ENCODE results near the gene ITPRIPL1.

ITPRIPL1 gene

GRCh38 chr2:96323849-96324248, 1.3 kb upstream of the ITPRIPL1 start:
- no peak overlapping the region for H2BK15ac ChIP-seq (ENCODE audit: low read depth, poor library complexity, severe bottlenecking)
- no peak overlapping the region for H3K9ac ChIP-seq (ENCODE audit: low read length)
- H2BK12ac ChIP-seq (ENCODE audit: low read length in 2 of 2): no peak overlapping the region
- H3K27me3 ChIP-seq (ENCODE audit: control insufficient read depth in 1 of 2, insufficient read depth in 1 of 2, low read length in 2 of 2): peaks cover 13 to 43% of the 10 kb centered on the region in 2 experiments
- WGBS: 100% methylated on average over 1 of the region's 1 CpG
- peaks cover 21% of the 10 kb centered on the region for H3K4me1 ChIP-seq (ENCODE audit: control insufficient read depth, insufficient read depth, low read depth, low read length)
- no peak overlapping the region for H2AFZ ChIP-seq (ENCODE audit: low read depth, low read length)
- H3K36me3 ChIP-seq (ENCODE audit: control insufficient read depth in 1 of 2, insufficient read depth in 2 of 2, low read depth in 1 of 2, low read length in 2 of 2): peaks cover 0 to 10% of the 10 kb centered on the region in 2 experiments
- H3K23ac ChIP-seq (ENCODE audit: low read length in 2 of 2): no peak overlapping the region
- no peak overlapping the region for H3K18ac ChIP-seq (ENCODE audit: low read depth in 1 of 2, low read length in 2 of 2)
- H2BK120ac ChIP-seq (ENCODE audit: low read depth, low read length): no peak overlapping the region
- no peak overlapping the region for H3K4me2 ChIP-seq (ENCODE audit: low read length, poor library complexity, severe bottlenecking)
- no peak overlapping the region for H2AK5ac ChIP-seq (ENCODE audit: low read length, severe bottlenecking)
- H3K79me1 ChIP-seq (replicated peaks; ENCODE audit: low read length, poor library complexity, severe bottlenecking): peaks cover 1% of the 10 kb centered on the region
- H3K4me3 ChIP-seq (ENCODE audit: insufficient read depth in 1 of 2, low read depth in 1 of 2, low read length in 2 of 2): no peak overlapping the region
- no peak overlapping the region for H4K91ac ChIP-seq (ENCODE audit: low read length)
- no peak overlapping the region for H3K4ac ChIP-seq (ENCODE audit: low read depth in 1 of 2, low read length in 2 of 2)
- no peak for DNase-seq
- no peak overlapping the region for H3K14ac ChIP-seq (ENCODE audit: low read length in 2 of 2)
- H3K9me3 ChIP-seq (ENCODE audit: control insufficient read depth, low read length): no peaks in the 10 kb centered on the region
- H4K8ac ChIP-seq (ENCODE audit: low read length): no peak overlapping the region
- no peak overlapping the region for H2BK5ac ChIP-seq (ENCODE audit: low read depth, low read length, poor library complexity, severe bottlenecking)
- H3K27ac ChIP-seq (ENCODE audit: low read length, poor library complexity, severe bottlenecking): no peak overlapping the region

GRCh38 chr2:96324721-96325040, 436 bp upstream of the ITPRIPL1 start:
- Histone ChIP-seq H4K91ac (ENCODE audit: low read length) (peak overlapping the region; percentile 31), H3K9me3 (ENCODE audit: control insufficient read depth, low read length) (no peaks in the 10 kb centered on the region), H2AK5ac (ENCODE audit: low read length, severe bottlenecking) (no peak overlapping the region), H3K4me3 (ENCODE audit: insufficient read depth in 1 of 2, low read depth in 1 of 2, low read length in 2 of 2) (peak overlapping the region in 1 of 2 experiments; percentile 77), H2BK15ac (ENCODE audit: low read depth, poor library complexity, severe bottlenecking) (no peak overlapping the region), H3K4ac (ENCODE audit: low read depth in 1 of 2, low read length in 2 of 2) (no peak overlapping the region), H4K8ac (ENCODE audit: low read length) (peak overlapping the region; percentile 81), H3K27ac (ENCODE audit: low read length, poor library complexity, severe bottlenecking) (no peak overlapping the region), H3K4me2 (ENCODE audit: low read length, poor library complexity, severe bottlenecking) (peak overlapping the region; percentile 86), H3K4me1 (ENCODE audit: control insufficient read depth, insufficient read depth, low read depth, low read length) (peaks cover 21% of the 10 kb centered on the region), H3K79me1 (replicated peaks; ENCODE audit: low read length, poor library complexity, severe bottlenecking) (peaks cover 1% of the 10 kb centered on the region), H3K9ac (ENCODE audit: low read length) (peak overlapping the region; percentile 79), H3K27me3 (ENCODE audit: control insufficient read depth in 1 of 2, insufficient read depth in 1 of 2, low read length in 2 of 2) (peaks cover 13 to 43% of the 10 kb centered on the region in 2 experiments), H3K23ac (ENCODE audit: low read length in 2 of 2) (no peak overlapping the region), H2BK120ac (ENCODE audit: low read depth, low read length) (no peak overlapping the region), H2BK5ac (ENCODE audit: low read depth, low read length, poor library complexity, severe bottlenecking) (no peak overlapping the region), H2BK12ac (ENCODE audit: low read length in 2 of 2) (no peak overlapping the region), H2AFZ (ENCODE audit: low read depth, low read length) (peak overlapping the region; percentile 72), H3K18ac (ENCODE audit: low read depth in 1 of 2, low read length in 2 of 2) (peak overlapping the region in 1 of 2 experiments; percentile 83), H3K36me3 (ENCODE audit: control insufficient read depth in 1 of 2, insufficient read depth in 2 of 2, low read depth in 1 of 2, low read length in 2 of 2) (peaks cover 0 to 10% of the 10 kb centered on the region in 2 experiments), H3K14ac (ENCODE audit: low read length in 2 of 2) (peak overlapping the region in 1 of 2 experiments; percentile 9)
- 49% methylated on average over 6 of the region's 6 CpGs for WGBS
- no peak for DNase-seq

DNA sequence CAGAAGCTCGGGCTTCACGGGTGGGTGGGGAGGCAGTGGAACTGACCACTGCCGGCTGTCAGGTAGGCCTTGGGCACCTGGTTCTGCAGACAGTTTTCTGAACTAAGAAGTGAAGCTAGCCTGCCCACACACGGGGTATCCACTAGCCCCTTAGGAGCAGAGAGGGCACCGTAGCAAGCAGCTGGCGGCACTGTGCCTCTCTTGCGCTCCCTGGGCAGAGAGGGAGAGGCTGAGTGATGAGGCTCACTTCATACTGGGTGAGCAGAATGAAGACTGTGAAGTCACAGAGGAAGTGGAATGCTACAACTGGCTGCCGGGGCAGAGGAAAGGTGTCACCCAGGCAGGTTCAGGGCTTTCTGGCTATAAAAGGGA, 753 bp downstream of the ITPRIPL1 start:
- H2BK15ac ChIP-seq (ENCODE audit: low read depth, poor library complexity, severe bottlenecking): no peak overlapping the region
- DNase-seq: no peak
- peak overlapping the region; percentile 57 for H4K91ac ChIP-seq (ENCODE audit: low read length)
- peak overlapping the region; percentile 61 to 77 for H3K4me3 ChIP-seq (ENCODE audit: insufficient read depth in 1 of 2, low read depth in 1 of 2, low read length in 2 of 2)
- peak overlapping the region; percentile 93 for H2AFZ ChIP-seq (ENCODE audit: low read depth, low read length)
- 59% methylated on average over 8 of the region's 8 CpGs for WGBS
- peaks cover 1% of the 10 kb centered on the region for H3K79me1 ChIP-seq (replicated peaks; ENCODE audit: low read length, poor library complexity, severe bottlenecking)
- no peak overlapping the region for H2BK5ac ChIP-seq (ENCODE audit: low read depth, low read length, poor library complexity, severe bottlenecking)
- H3K4ac ChIP-seq (ENCODE audit: low read depth in 1 of 2, low read length in 2 of 2): no peak overlapping the region
- peak overlapping the region; percentile 79 for H3K9ac ChIP-seq (ENCODE audit: low read length)
- peak overlapping the region in 1 of 2 experiments; percentile 83 for H3K18ac ChIP-seq (ENCODE audit: low read depth in 1 of 2, low read length in 2 of 2)
- peak overlapping the region; percentile 86 for H3K4me2 ChIP-seq (ENCODE audit: low read length, poor library complexity, severe bottlenecking)
- no peaks in the 10 kb centered on the region for H3K9me3 ChIP-seq (ENCODE audit: control insufficient read depth, low read length)
- peak overlapping the region; percentile 35 for H4K8ac ChIP-seq (ENCODE audit: low read length)
- no peak overlapping the region for H2BK12ac ChIP-seq (ENCODE audit: low read length in 2 of 2)
- H2AK5ac ChIP-seq (ENCODE audit: low read length, severe bottlenecking): no peak overlapping the region
- H3K23ac ChIP-seq (ENCODE audit: low read length in 2 of 2): no peak overlapping the region
- peaks cover 20% of the 10 kb centered on the region for H3K4me1 ChIP-seq (ENCODE audit: control insufficient read depth, insufficient read depth, low read depth, low read length)
- peaks cover 0 to 10% of the 10 kb centered on the region in 2 experiments for H3K36me3 ChIP-seq (ENCODE audit: control insufficient read depth in 1 of 2, insufficient read depth in 2 of 2, low read depth in 1 of 2, low read length in 2 of 2)
- peaks cover 11 to 38% of the 10 kb centered on the region in 2 experiments for H3K27me3 ChIP-seq (ENCODE audit: control insufficient read depth in 1 of 2, insufficient read depth in 1 of 2, low read length in 2 of 2)
- no peak overlapping the region for H3K27ac ChIP-seq (ENCODE audit: low read length, poor library complexity, severe bottlenecking)
- no peak overlapping the region for H2BK120ac ChIP-seq (ENCODE audit: low read depth, low read length)
- H3K14ac ChIP-seq (ENCODE audit: low read length in 2 of 2): no peak overlapping the region

DNA sequence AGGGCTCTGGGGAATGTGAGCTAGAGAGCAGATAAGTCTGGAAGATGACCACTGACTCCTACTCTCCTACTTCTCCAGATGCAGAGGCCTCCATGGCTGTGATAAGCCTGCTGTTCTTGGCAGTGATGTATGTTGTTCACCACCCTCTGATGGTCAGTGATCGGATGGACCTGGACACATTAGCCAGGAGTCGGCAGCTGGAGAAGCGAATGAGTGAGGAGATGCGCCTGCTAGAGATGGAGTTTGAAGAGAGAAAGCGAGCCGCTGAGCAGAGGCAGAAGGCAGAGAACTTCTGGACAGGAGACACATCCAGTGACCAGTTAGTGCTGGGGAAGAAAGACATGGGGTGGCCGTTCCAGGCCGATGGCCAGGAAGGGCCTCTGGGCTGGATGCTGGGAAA, 1.4 kb downstream of the ITPRIPL1 start:
- no peak overlapping the region for H3K23ac ChIP-seq (ENCODE audit: low read length in 2 of 2)
- H3K27me3 ChIP-seq (ENCODE audit: control insufficient read depth in 1 of 2, insufficient read depth in 1 of 2, low read length in 2 of 2): peaks cover 9 to 36% of the 10 kb centered on the region in 2 experiments
- no peak overlapping the region for H3K14ac ChIP-seq (ENCODE audit: low read length in 2 of 2)
- peaks cover 1% of the 10 kb centered on the region for H3K79me1 ChIP-seq (replicated peaks; ENCODE audit: low read length, poor library complexity, severe bottlenecking)
- no peak for DNase-seq
- no peak overlapping the region for H3K9ac ChIP-seq (ENCODE audit: low read length)
- H3K4ac ChIP-seq (ENCODE audit: low read depth in 1 of 2, low read length in 2 of 2): no peak overlapping the region
- no peak overlapping the region for H2BK120ac ChIP-seq (ENCODE audit: low read depth, low read length)
- no peak overlapping the region for H2AK5ac ChIP-seq (ENCODE audit: low read length, severe bottlenecking)
- H3K27ac ChIP-seq (ENCODE audit: low read length, poor library complexity, severe bottlenecking): no peak overlapping the region
- no peak overlapping the region for H2BK15ac ChIP-seq (ENCODE audit: low read depth, poor library complexity, severe bottlenecking)
- no peak overlapping the region for H4K8ac ChIP-seq (ENCODE audit: low read length)
- no peak overlapping the region for H4K91ac ChIP-seq (ENCODE audit: low read length)
- no peak overlapping the region for H2AFZ ChIP-seq (ENCODE audit: low read depth, low read length)
- no peak overlapping the region for H3K18ac ChIP-seq (ENCODE audit: low read depth in 1 of 2, low read length in 2 of 2)
- H3K4me2 ChIP-seq (ENCODE audit: low read length, poor library complexity, severe bottlenecking): no peak overlapping the region
- 96% methylated on average over 8 of the region's 8 CpGs for WGBS
- H3K4me1 ChIP-seq (ENCODE audit: control insufficient read depth, insufficient read depth, low read depth, low read length): peaks cover 15% of the 10 kb centered on the region
- H3K9me3 ChIP-seq (ENCODE audit: control insufficient read depth, low read length): no peaks in the 10 kb centered on the region
- peaks cover 0 to 10% of the 10 kb centered on the region in 2 experiments for H3K36me3 ChIP-seq (ENCODE audit: control insufficient read depth in 1 of 2, insufficient read depth in 2 of 2, low read depth in 1 of 2, low read length in 2 of 2)
- H2BK12ac ChIP-seq (ENCODE audit: low read length in 2 of 2): no peak overlapping the region
- H2BK5ac ChIP-seq (ENCODE audit: low read depth, low read length, poor library complexity, severe bottlenecking): no peak overlapping the region
- H3K4me3 ChIP-seq (ENCODE audit: insufficient read depth in 1 of 2, low read depth in 1 of 2, low read length in 2 of 2): no peak overlapping the region

All from mesenchymal stem cell (in vitro differentiated cells and primary cell).